GM12878 (cell line): Measurements from ENCODE around the gene IDI1. TPM values are rescaled to one million over a fixed set of nuclear protein-coding genes. Genes with fewer than 3 reads are reported as not detected.

ENCODE experiments used
- ATAC-seq: fragments of 200-7000 bp; cut with Tn5 transposase; 3 replicates; pipeline ENCODE4 v1.9.1; 2020; ENCODE audit warnings: mild to moderate bottlenecking, moderate library complexity
- BruUV-seq: library from RNA; stranded (reverse); fragments of 400-500 nt; replicated peaks from 2 replicates; lab custom pipeline; 2021; lab: Mats Ljungman, UMichigan
- CTCF ChIA-PET: fragments of 300-600 bp; sonication (Branson Sonifier 250); formaldehyde crosslinking; extraction: SDS; loops from one replicate; lab custom pipeline; 2021; ENCODE audit warnings: inconsistent platforms; lab: Yijun Ruan, JAX
- POLR2A ChIA-PET: fragments of 350-600 bp; formaldehyde crosslinking; extraction: SDS; loops from one replicate; lab custom pipeline; 2021; ENCODE audit warnings: inconsistent platforms; lab: Charles Lee
- RAD21 ChIA-PET: fragments of 300-600 bp; sonication (Branson Sonifier 250); formaldehyde crosslinking; loops from one replicate; lab custom pipeline; 2023; ENCODE audit warnings: antibody characterized with exemption; ENCODE audit not compliant: unreplicated experiment; lab: Charles Lee
- SMC1A ChIA-PET: fragments of 300-600 bp; sonication (Branson Sonifier 250); formaldehyde crosslinking; loops from one replicate; lab custom pipeline; 2023; ENCODE audit not compliant: unreplicated experiment, uncharacterized antibody; lab: Charles Lee
- DNase-seq: peaks from one replicate; pipeline ENCODE4 v3.0.0-alpha.2; 2011; ENCODE audit warnings: low read depth, low spot score
- FAIRE-seq: peaks from 3 replicates; lab custom pipeline; 2011; peaks lifted over from hg19 to GRCh38; lab: Jason Lieb, UNC
- H2AFZ ChIP-seq: 2 replicates; pipeline ENCODE4 v1.6.0; 2011; ENCODE audit warnings: low read depth, low read length, control low read depth; ENCODE audit not compliant: control insufficient read depth
- H3K27ac ChIP-seq: 2 replicates; pipeline ENCODE4 v1.5.1; 2011; ENCODE audit warnings: control low read depth; ENCODE audit not compliant: control insufficient read depth, insufficient read depth
- H3K27me3 ChIP-seq, 2 experiments: replicated peaks in 1 of 2; 2 replicates each; pipeline versions ENCODE4 v1.6.0 to v1.6.1; 2011; ENCODE audit warnings: low read length in 1 of 2; ENCODE audit not compliant: control insufficient read depth in 2 of 2, insufficient read depth in 2 of 2
- H3K36me3 ChIP-seq, 2 experiments: 2 replicates each; pipeline ENCODE4 v1.5.1; 2011; ENCODE audit warnings: low read length in 1 of 2; ENCODE audit not compliant: control insufficient read depth in 2 of 2, insufficient read depth in 2 of 2
- H3K4me1 ChIP-seq: 2 replicates; pipeline ENCODE4 v1.6.1; 2011; ENCODE audit warnings: mild to moderate bottlenecking, low read length, moderate library complexity, mixed read lengths; ENCODE audit not compliant: control insufficient read depth, insufficient read depth
- H3K4me2 ChIP-seq: 2 replicates; pipeline ENCODE4 v1.6.0; 2011; ENCODE audit warnings: control low read depth; ENCODE audit not compliant: control insufficient read depth, insufficient read depth
- H3K4me3 ChIP-seq: fragments of 200-600 bp; sonication (generic); 2 replicates; pipeline ENCODE4 v1.5.1; 2016
- H3K79me2 ChIP-seq: 2 replicates; pipeline ENCODE4 v1.6.0; 2011; ENCODE audit warnings: low read length; ENCODE audit not compliant: control insufficient read depth, insufficient read depth
- H3K9ac ChIP-seq: 2 replicates; pipeline ENCODE4 v1.8.0; 2011; ENCODE audit warnings: low read length, control low read depth, mixed read lengths; ENCODE audit not compliant: control insufficient read depth, insufficient read depth
- H3K9me3 ChIP-seq: replicated peaks from 3 replicates; pipeline ENCODE4 v1.5.1; 2011; ENCODE audit warnings: mild to moderate bottlenecking, low read length; ENCODE audit not compliant: control insufficient read depth, insufficient read depth
- H4K20me1 ChIP-seq: 2 replicates; pipeline ENCODE4 v1.6.0; 2011; ENCODE audit not compliant: control insufficient read depth, insufficient read depth
- BCL3 ChIP-seq: IDR thresholded peaks from 2 replicates; pipeline ENCODE4 v1.6.1; 2011; ENCODE audit warnings: borderline replicate concordance, low read depth, mild to moderate bottlenecking, moderate library complexity, low read length; ENCODE audit not compliant: insufficient read depth, poor library complexity, severe bottlenecking
- BCLAF1 ChIP-seq: fragments of 450-650 bp; IDR thresholded peaks from 2 replicates; pipeline ENCODE4 v1.6.1; 2017; ENCODE audit warnings: antibody characterized with exemption, mild to moderate bottlenecking, moderate library complexity
- BRCA1 ChIP-seq: IDR thresholded peaks from 2 replicates; pipeline ENCODE4 v1.6.1; 2011; ENCODE audit warnings: low read depth, low read length, improper control_type of control experiment
- CREB1 ChIP-seq: IDR thresholded peaks from 2 replicates; pipeline ENCODE4 v1.6.1; 2012; ENCODE audit warnings: low read depth, mild to moderate bottlenecking, inconsistent platforms
- ETV6 ChIP-seq, 2 experiments: fragments of 450-650 bp in 1 of 2; IDR thresholded peaks in 1 of 2; conservative IDR thresholded peaks in 1 of 2; 2 replicates each; pipeline ENCODE4 v1.6.1; 2014; ENCODE audit warnings: antibody characterized with exemption in 1 of 2, borderline replicate concordance in 1 of 2, low read depth in 1 of 2, mild to moderate bottlenecking in 1 of 2, moderate library complexity in 1 of 2
- FOXM1 ChIP-seq: IDR thresholded peaks from 2 replicates; pipeline ENCODE4 v1.6.1; 2012; ENCODE audit warnings: low read depth, mild to moderate bottlenecking, inconsistent platforms, low read length, moderate library complexity
- IRF3 ChIP-seq: fragments of 450-650 bp; IDR thresholded peaks from 2 replicates; pipeline ENCODE4 v1.6.1; 2014; ENCODE audit warnings: mild to moderate bottlenecking
- LARP7 ChIP-seq: fragments of 450-650 bp; IDR thresholded peaks from 2 replicates; pipeline ENCODE4 v1.6.1; 2017; ENCODE audit warnings: mild to moderate bottlenecking
- PML ChIP-seq: IDR thresholded peaks from 2 replicates; pipeline ENCODE4 v1.6.1; 2012; ENCODE audit warnings: low read length, inconsistent platforms
- POLR2AphosphoS5 ChIP-seq: IDR thresholded peaks from 2 replicates; pipeline ENCODE4 v1.6.1; 2011; ENCODE audit warnings: mild to moderate bottlenecking, low read length, inconsistent platforms
- RFX5 ChIP-seq: IDR thresholded peaks from 2 replicates; pipeline ENCODE4 v1.6.1; 2011; ENCODE audit warnings: low read depth, low read length, improper control_type of control experiment
- SIN3A ChIP-seq: IDR thresholded peaks from 2 replicates; pipeline ENCODE4 v1.6.1; 2012; ENCODE audit warnings: low read depth, low read length, improper control_type of control experiment
- SMAD5 ChIP-seq: IDR thresholded peaks from 2 replicates; pipeline ENCODE4 v1.6.1; 2016; ENCODE audit warnings: antibody characterized with exemption, low read depth
- SREBF2 ChIP-seq: IDR thresholded peaks from 2 replicates; pipeline ENCODE4 v1.6.1; 2012; ENCODE audit warnings: mild to moderate bottlenecking, low read length
- STAT3 ChIP-seq: IDR thresholded peaks from 2 replicates; pipeline ENCODE4 v1.6.1; 2011; ENCODE audit warnings: low read depth, low read length, improper control_type of control experiment
- TARDBP ChIP-seq: IDR thresholded peaks from 2 replicates; pipeline ENCODE4 v1.6.1; 2016; ENCODE audit warnings: borderline replicate concordance
- TCF7 ChIP-seq: IDR thresholded peaks from 2 replicates; pipeline ENCODE4 v1.6.1; 2014; ENCODE audit warnings: antibody characterized with exemption, borderline replicate concordance
- YY1 ChIP-seq: IDR thresholded peaks from 2 replicates; pipeline ENCODE4 v1.6.1; 2011; ENCODE audit warnings: low read depth, mild to moderate bottlenecking, low read length
- ZNF24 ChIP-seq: fragments of 450-650 bp; IDR thresholded peaks from 2 replicates; pipeline ENCODE4 v1.6.1; 2017; ENCODE audit warnings: antibody characterized with exemption, mild to moderate bottlenecking
- WGBS: methylation state at CpG from one replicate; pipeline ENCODE4 v1.1.6; 2016; ENCODE audit warnings: low lambda C conversion rate; ENCODE audit not compliant: insufficient replicate concordance, insufficient coverage; ENCODE audit errors: missing lambda C conversion rate; 5-methylcytosine and 5-hydroxymethylcytosine counted together
- in situ Hi-C: fragments of 300-500 bp; cut with MboI; formaldehyde crosslinking; loops from 9 replicates; pipeline ENCODE4 v1.14.3; 2018; ENCODE audit warnings: mixed read lengths
- intact Hi-C: fragments of 100-400 bp; cut with micrococcal nuclease; formaldehyde crosslinking; loops from one replicate; pipeline ENCODE4 v1.14.2; 2022; ENCODE audit not compliant: unreplicated experiment
- polyA plus RNA-seq, 11 experiments: library from polyadenylated mRNA; depleted of rRNA in 4 of 11; unstranded in 6 of 11; stranded (reverse) in 5 of 11; fragments of >200 nt; fragmentation: Nextera tagmentation in 4 of 11; fragmentation: Illumina TruSeq in 1 of 11; extraction: Ambion mirVana in 4 of 11; extraction: Trizol in 1 of 11; gene quantifications; 1 replicate in 1 of 11; 2 replicates in 10 of 11; pipeline versions ENCODE4 v1.2.1 to v1.2.3, GENCODE V29; 2011 to 2016; ENCODE audit warnings: inconsistent platforms in 2 of 11, missing spikeins in 2 of 11, low read depth in 1 of 11
- total RNA-seq, 4 experiments: library from RNA; depleted of rRNA in 3 of 4; stranded (reverse); fragments of >200 nt in 3 of 4; fragmentation: Illumina TruSeq in 1 of 4; extraction: Trizol in 1 of 4; gene quantifications; 2 replicates each; pipeline versions ENCODE4 v1.2.1 to v1.2.3, GENCODE V29; 2013 to 2021

The IDI1 gene
- total and polyA plus RNA-seq, 10 of the 15 experiments (the other 5 are each of a cell fraction or from before 2014, with no cell fraction given): 85.5 to 223 (median 157) TPM

- no peak for TF ChIP-seq RFX5
- no peak for TF ChIP-seq STAT3
- TF ChIP-seq BRCA1: no peak
- TF ChIP-seq TCF7: no peak
- no peak for TF ChIP-seq PML
These were observed 42.3 kb downstream of the IDI1 start (continued) for GRCh38 chr10:1006573-1006972.

GRCh38 chr10:1003884-1004670 lies 44.8 kb downstream of the IDI1 start:
- no peak for ATAC-seq
- in situ Hi-C loops (no loop called here), intact Hi-C loops (no loop called here)
- no peak for FAIRE-seq
- H2AFZ ChIP-seq: no peak overlapping the region
- H3K79me2 ChIP-seq: peaks cover 13% of the 10 kb centered on the region
- WGBS: 99% methylated on average over 9 of the region's 9 CpGs
- peaks cover 35 to 62% of the 10 kb centered on the region in 2 experiments for H3K36me3 ChIP-seq
- ChIA-PET RAD21 (no interaction called here), SMC1A (interaction anchor here (1.0 kb wide), 1 partner anchor 74 kb away, joined by 3 read pairs; no protein-coding TSS in a partner anchor), CTCF (interaction anchor here (0.6 to 1.1 kb wide), 2 partner anchors 13 to 25 kb away, joined by 3 read pairs; no protein-coding TSS in a partner anchor), POLR2A (no interaction called here)
- no peak for TF ChIP-seq ZNF24
- TF ChIP-seq SMAD5: no peak
- no peak for TF ChIP-seq BCLAF1
- no peak for TF ChIP-seq LARP7
- no peak for TF ChIP-seq SREBF2
- TF ChIP-seq TARDBP: no peak
- TF ChIP-seq CREB1: no peak
- TF ChIP-seq SIN3A: no peak
- TF ChIP-seq FOXM1: no peak
- no peak for TF ChIP-seq POLR2AphosphoS5
- TF ChIP-seq BRCA1: no peak
- no peak for TF ChIP-seq YY1
- TF ChIP-seq IRF3: no peak
- TF ChIP-seq ETV6 (conservative IDR thresholded peaks at IDR 0.05 in 1 of 2, IDR thresholded peaks at IDR 0.05 in 1 of 2; ENCODE audit: borderline replicate concordance in 1 of 2, low read depth in 1 of 2): no peak
- TF ChIP-seq BCL3: no peak
- H3K4me2 ChIP-seq: no peak overlapping the region
- peaks cover 10% of the 10 kb centered on the region for H3K9me3 ChIP-seq
- BruUV-seq: no TSS peak
- no peak overlapping the region for H3K27ac ChIP-seq
- no peak overlapping the region for H3K9ac ChIP-seq
- H3K27me3 ChIP-seq: no peaks in the 10 kb centered on the region
- no peak for DNase-seq
- no peaks in the 10 kb centered on the region for H3K4me1 ChIP-seq
- H4K20me1 ChIP-seq: no peaks in the 10 kb centered on the region; the same call in 1 of the 2 replicates
- no peak overlapping the region for H3K4me3 ChIP-seq
